Astrocyte (in vitro differentiated cells and primary cell): ENCODE results near the gene RAB14. TPM values are rescaled to one million over a fixed set of nuclear protein-coding genes. Genes with fewer than 3 reads are reported as not detected.

ENCODE experiments used
- DNase-seq: peaks from one replicate; pipeline ENCODE4 v3.0.0-alpha.2; 2010; ENCODE audit warnings: low read depth
- FAIRE-seq: peaks from 2 replicates; lab custom pipeline; 2011; peaks lifted over from hg19 to GRCh38; lab: Jason Lieb, UNC
- H2AFZ ChIP-seq: 2 replicates; pipeline ENCODE4 v1.6.0; 2012; ENCODE audit warnings: low read depth, low read length, inconsistent platforms
- H3K27ac ChIP-seq: 2 replicates; pipeline ENCODE4 v1.5.1; 2011; ENCODE audit warnings: low read depth, low read length, inconsistent platforms
- H3K27me3 ChIP-seq: 2 replicates; pipeline ENCODE4 v1.6.0; 2011; ENCODE audit warnings: low read length, inconsistent platforms; ENCODE audit not compliant: insufficient read depth
- H3K36me3 ChIP-seq: 2 replicates; pipeline ENCODE4 v1.5.1; 2011; ENCODE audit warnings: low read length, inconsistent platforms; ENCODE audit not compliant: insufficient read depth
- H3K4me1 ChIP-seq: 2 replicates; pipeline ENCODE4 v1.5.1; 2011; ENCODE audit warnings: low read length, inconsistent platforms; ENCODE audit not compliant: insufficient read depth
- H3K4me2 ChIP-seq: 2 replicates; pipeline ENCODE4 v1.6.0; 2012; ENCODE audit warnings: low read length, inconsistent platforms
- H3K4me3 ChIP-seq: 2 replicates; pipeline ENCODE4 v1.5.1; 2011; ENCODE audit warnings: low read depth, mild to moderate bottlenecking, low read length, inconsistent platforms; ENCODE audit not compliant: insufficient read depth
- H3K79me2 ChIP-seq: 2 replicates; pipeline ENCODE4 v1.6.0; 2012; ENCODE audit warnings: mild to moderate bottlenecking, low read length, inconsistent platforms; ENCODE audit not compliant: insufficient read depth
- H3K9ac ChIP-seq: 2 replicates; pipeline ENCODE4 v1.6.0; 2012; ENCODE audit warnings: mild to moderate bottlenecking, low read length, inconsistent platforms
- H3K9me3 ChIP-seq: 2 replicates; pipeline ENCODE4 v1.5.1; 2012; ENCODE audit warnings: low read depth, mild to moderate bottlenecking, low read length, inconsistent platforms; ENCODE audit not compliant: insufficient read depth
- H4K20me1 ChIP-seq: 2 replicates; pipeline ENCODE4 v1.6.0; 2012; ENCODE audit warnings: low read length, inconsistent platforms; ENCODE audit not compliant: insufficient read depth
- H3K27ac Mint-ChIP-seq: one replicate; pipeline ENCODE4 v1.8.0; 2021; ENCODE audit warnings: mild to moderate bottlenecking, mixed read lengths; ENCODE audit not compliant: unreplicated experiment
- H3K27me3 Mint-ChIP-seq: one replicate; pipeline ENCODE4 v1.8.0; 2021; ENCODE audit warnings: low read depth, mixed read lengths; ENCODE audit not compliant: unreplicated experiment
- H3K36me3 Mint-ChIP-seq: one replicate; pipeline ENCODE4 v1.8.0; 2021; ENCODE audit warnings: low read depth, mixed read lengths; ENCODE audit not compliant: unreplicated experiment
- H3K4me1 Mint-ChIP-seq: one replicate; pipeline ENCODE4 v1.8.0; 2021; ENCODE audit warnings: low read depth, mixed read lengths; ENCODE audit not compliant: unreplicated experiment
- H3K4me3 Mint-ChIP-seq: one replicate; pipeline ENCODE4 v1.8.0; 2021; ENCODE audit warnings: mild to moderate bottlenecking, moderate library complexity, mixed read lengths; ENCODE audit not compliant: unreplicated experiment
- H3K9me3 Mint-ChIP-seq: one replicate; pipeline ENCODE4 v1.8.0; 2021; ENCODE audit warnings: mild to moderate bottlenecking, mixed read lengths; ENCODE audit not compliant: unreplicated experiment
- CTCF ChIP-seq: IDR thresholded peaks from 2 replicates; pipeline ENCODE4 v1.5.1; 2011; ENCODE audit warnings: low read depth, mild to moderate bottlenecking, inconsistent platforms, low read length, moderate library complexity; ENCODE audit not compliant: insufficient read depth
- EZH2 ChIP-seq: IDR thresholded peaks from 2 replicates; pipeline ENCODE4 v1.6.1; 2012; ENCODE audit warnings: mild to moderate bottlenecking, low read length, inconsistent platforms; ENCODE audit not compliant: insufficient read depth
- total RNA-seq: library from RNA; stranded (reverse); gene quantifications from 2 replicates; pipeline ENCODE4 v1.2.1, GENCODE V29; 2021

Gene RAB14
- total RNA-seq, 1 donor from 2014 or later, result 72.1 TPM

- DNase-seq, result no peak
- Mint-ChIP-seq H3K36me3 (peaks cover 14% of the 10 kb centered on the region), H3K27me3 (no peaks in the 10 kb centered on the region), H3K9me3 (no peaks in the 10 kb centered on the region), H3K4me1 (no peaks in the 10 kb centered on the region), H3K27ac (no peak overlapping the region), H3K4me3 (no peak overlapping the region)
- Histone ChIP-seq H3K4me1 (no peaks in the 10 kb centered on the region), H2AFZ (no peak overlapping the region), H3K79me2 (no peaks in the 10 kb centered on the region), H3K27ac (no peak overlapping the region), H3K9me3 (no peaks in the 10 kb centered on the region), H3K27me3 (no peaks in the 10 kb centered on the region), H3K36me3 (peaks cover 31% of the 10 kb centered on the region), H3K4me3 (no peak overlapping the region), H3K9ac (no peak overlapping the region), H3K4me2 (no peak overlapping the region), H4K20me1 (no peaks in the 10 kb centered on the region)
- no peak for TF ChIP-seq EZH2
- no peak for TF ChIP-seq CTCF
- no peak for FAIRE-seq
Observed at GRCh38 chr9:121141706-121142105, 60.0 kb downstream of the RAB14 start.

- TF ChIP-seq CTCF, result no peak
- no peak for TF ChIP-seq EZH2
- no peaks in the 10 kb centered on the region for H3K79me2 ChIP-seq
- Mint-ChIP-seq H3K4me3 (no peak overlapping the region), H3K9me3 (no peaks in the 10 kb centered on the region), H3K4me1 (no peaks in the 10 kb centered on the region), H3K27me3 (no peaks in the 10 kb centered on the region), H3K36me3 (peaks cover 14% of the 10 kb centered on the region), H3K27ac (no peak overlapping the region)
- H3K4me3 ChIP-seq, result no peak overlapping the region
- H3K27me3 ChIP-seq, result no peaks in the 10 kb centered on the region
- no peaks in the 10 kb centered on the region for H4K20me1 ChIP-seq
- H3K4me1 ChIP-seq, result no peaks in the 10 kb centered on the region
- H3K36me3 ChIP-seq, result peaks cover 29% of the 10 kb centered on the region
- no peak overlapping the region for H2AFZ ChIP-seq
- H3K9ac ChIP-seq, result no peak overlapping the region
- no peaks in the 10 kb centered on the region for H3K9me3 ChIP-seq
- DNase-seq (no peak), FAIRE-seq (no peak)
- H3K27ac ChIP-seq, result no peak overlapping the region
- H3K4me2 ChIP-seq, result no peak overlapping the region
Observed at GRCh38 chr9:121141306-121141705, 60.4 kb downstream of the RAB14 start.

GRCh38 chr9:121140162-121140561 is 61.5 kb downstream of the RAB14 start:
- no peaks in the 10 kb centered on the region for H4K20me1 ChIP-seq
- no peaks in the 10 kb centered on the region for H3K9me3 ChIP-seq
- no peak overlapping the region for H3K4me3 ChIP-seq
- FAIRE-seq (no peak), DNase-seq (no peak)
- no peaks in the 10 kb centered on the region for H3K9me3 Mint-ChIP-seq
- H3K36me3 Mint-ChIP-seq, result peaks cover 14% of the 10 kb centered on the region
- H3K4me3 Mint-ChIP-seq, result no peak overlapping the region
- no peaks in the 10 kb centered on the region for H3K4me1 Mint-ChIP-seq
- H2AFZ ChIP-seq, result no peak overlapping the region
- TF ChIP-seq EZH2 (no peak), CTCF (no peak)
- no peaks in the 10 kb centered on the region for H3K27me3 Mint-ChIP-seq
- no peaks in the 10 kb centered on the region for H3K79me2 ChIP-seq
- no peak overlapping the region for H3K27ac ChIP-seq
- no peak overlapping the region for H3K9ac ChIP-seq
- no peak overlapping the region for H3K4me2 ChIP-seq
- no peaks in the 10 kb centered on the region for H3K4me1 ChIP-seq
- peaks cover 26% of the 10 kb centered on the region for H3K36me3 ChIP-seq
- H3K27me3 ChIP-seq, result no peaks in the 10 kb centered on the region
- H3K27ac Mint-ChIP-seq, result no peak overlapping the region
